OCI-LY3 (cell line): ENCODE data around the gene MINDY3.

ENCODE experiments used
- H2AFZ ChIP-seq: fragments of 200-600, 300-600 bp; shearing (Covaris generic); 2 replicates; pipeline ENCODE4 v1.6.0; 2014; ENCODE audit warnings: antibody characterized with exemption, low read depth, low read length
- H3K27ac ChIP-seq: fragments of 200-600, 300-600 bp; sonication (generic); 2 replicates; pipeline ENCODE4 v1.5.1; 2014; ENCODE audit warnings: mild to moderate bottlenecking, low read length, moderate library complexity, mixed read lengths
- H3K27me3 ChIP-seq: fragments of 200-600, 300-600 bp; sonication (generic); 2 replicates; pipeline ENCODE4 v1.6.1; 2014; ENCODE audit warnings: low read depth, low read length, mixed read lengths
- H3K36me3 ChIP-seq: fragments of 200-600, 300-600 bp; sonication (generic); replicated peaks from 2 replicates; pipeline ENCODE3; 2014; ENCODE audit warnings: low read depth, low read length, mixed read lengths
- H3K4me1 ChIP-seq: fragments of 300-600, 200-600 bp; sonication (generic); 2 replicates; pipeline ENCODE4 v1.6.1; 2014; ENCODE audit warnings: low read length, mixed read lengths
- H3K4me2 ChIP-seq: fragments of 200-600, 300-600 bp; sonication (generic); 2 replicates; pipeline ENCODE4 v1.6.1; 2014; ENCODE audit warnings: low read length, mixed read lengths
- H3K4me3 ChIP-seq: fragments of 300-600, 200-600 bp; sonication (generic); 2 replicates; pipeline ENCODE4 v1.5.1; 2014; ENCODE audit warnings: antibody characterized with exemption, mild to moderate bottlenecking, low read length, moderate library complexity
- H3K79me2 ChIP-seq: fragments of 300-600, 200-600 bp; shearing (Covaris generic); 2 replicates; pipeline ENCODE4 v1.6.1; 2014; ENCODE audit warnings: mild to moderate bottlenecking, low read length, mixed read lengths
- H3K9ac ChIP-seq: fragments of 300-600, 200-600 bp; shearing (Covaris generic); 2 replicates; pipeline ENCODE4 v1.6.0; 2014; ENCODE audit warnings: mild to moderate bottlenecking, low read length, moderate library complexity
- H3K9me3 ChIP-seq: fragments of 200-600, 300-600 bp; shearing (Covaris generic); 2 replicates; pipeline ENCODE4 v1.6.1; 2014; ENCODE audit warnings: low read length, mixed read lengths; ENCODE audit not compliant: insufficient read depth
- H4K20me1 ChIP-seq: fragments of 200-600, 300-600 bp; sonication (generic); 2 replicates; pipeline ENCODE4 v1.6.1; 2016; ENCODE audit warnings: low read length, mixed read lengths; ENCODE audit not compliant: insufficient read depth
- EZH2phosphoT487 ChIP-seq: fragments of 200-600 bp; shearing (Covaris generic); IDR thresholded peaks from 2 replicates; pipeline ENCODE4 v1.6.1; 2018; ENCODE audit warnings: antibody characterized with exemption, mixed run types, low read depth
- TF ChIP-seq, protein P1 (sequence below): fragments of 200-600, 300-600 bp; sonication (generic); IDR thresholded peaks from 2 replicates; pipeline ENCODE4 v1.5.1; 2014; ENCODE audit warnings: antibody characterized with exemption, low read length, low read depth

Gene MINDY3

DNA sequence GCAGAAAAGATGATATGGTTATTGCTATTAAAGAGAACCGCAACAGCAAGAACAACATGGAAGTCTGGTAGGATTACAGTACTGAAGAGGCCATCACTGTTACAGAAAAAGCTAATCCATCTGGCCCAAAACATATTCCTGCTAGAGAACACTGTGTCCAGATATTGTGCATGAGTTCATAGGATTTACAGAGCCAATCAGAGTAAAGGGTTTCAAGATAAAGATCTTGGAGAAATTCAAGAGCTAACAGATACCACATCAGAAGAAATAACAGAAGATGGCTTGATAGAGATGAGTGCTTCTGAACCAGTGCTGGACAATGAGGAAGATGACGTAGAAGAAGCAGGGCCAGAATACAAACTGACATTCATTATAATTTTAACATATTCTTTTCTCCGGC lies 58.7 kb downstream of the MINDY3 start:
- no peak overlapping the region for H3K27ac ChIP-seq
- H3K4me3 ChIP-seq: no peak overlapping the region
- H3K4me1 ChIP-seq: no peaks in the 10 kb centered on the region
- H3K27me3 ChIP-seq: no peaks in the 10 kb centered on the region
- H3K9me3 ChIP-seq: no peaks in the 10 kb centered on the region
- no peak overlapping the region for H2AFZ ChIP-seq
- no peak overlapping the region for H3K9ac ChIP-seq
- no peaks in the 10 kb centered on the region for H3K79me2 ChIP-seq
- no peak overlapping the region for H3K4me2 ChIP-seq
- H3K36me3 ChIP-seq: no peaks in the 10 kb centered on the region
- no peaks in the 10 kb centered on the region for H4K20me1 ChIP-seq
- no peak for TF ChIP-seq EZH2phosphoT487
- TF ChIP-seq, protein P1, sequence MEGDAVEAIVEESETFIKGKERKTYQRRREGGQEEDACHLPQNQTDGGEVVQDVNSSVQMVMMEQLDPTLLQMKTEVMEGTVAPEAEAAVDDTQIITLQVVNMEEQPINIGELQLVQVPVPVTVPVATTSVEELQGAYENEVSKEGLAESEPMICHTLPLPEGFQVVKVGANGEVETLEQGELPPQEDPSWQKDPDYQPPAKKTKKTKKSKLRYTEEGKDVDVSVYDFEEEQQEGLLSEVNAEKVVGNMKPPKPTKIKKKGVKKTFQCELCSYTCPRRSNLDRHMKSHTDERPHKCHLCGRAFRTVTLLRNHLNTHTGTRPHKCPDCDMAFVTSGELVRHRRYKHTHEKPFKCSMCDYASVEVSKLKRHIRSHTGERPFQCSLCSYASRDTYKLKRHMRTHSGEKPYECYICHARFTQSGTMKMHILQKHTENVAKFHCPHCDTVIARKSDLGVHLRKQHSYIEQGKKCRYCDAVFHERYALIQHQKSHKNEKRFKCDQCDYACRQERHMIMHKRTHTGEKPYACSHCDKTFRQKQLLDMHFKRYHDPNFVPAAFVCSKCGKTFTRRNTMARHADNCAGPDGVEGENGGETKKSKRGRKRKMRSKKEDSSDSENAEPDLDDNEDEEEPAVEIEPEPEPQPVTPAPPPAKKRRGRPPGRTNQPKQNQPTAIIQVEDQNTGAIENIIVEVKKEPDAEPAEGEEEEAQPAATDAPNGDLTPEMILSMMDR: no peak

DNA sequence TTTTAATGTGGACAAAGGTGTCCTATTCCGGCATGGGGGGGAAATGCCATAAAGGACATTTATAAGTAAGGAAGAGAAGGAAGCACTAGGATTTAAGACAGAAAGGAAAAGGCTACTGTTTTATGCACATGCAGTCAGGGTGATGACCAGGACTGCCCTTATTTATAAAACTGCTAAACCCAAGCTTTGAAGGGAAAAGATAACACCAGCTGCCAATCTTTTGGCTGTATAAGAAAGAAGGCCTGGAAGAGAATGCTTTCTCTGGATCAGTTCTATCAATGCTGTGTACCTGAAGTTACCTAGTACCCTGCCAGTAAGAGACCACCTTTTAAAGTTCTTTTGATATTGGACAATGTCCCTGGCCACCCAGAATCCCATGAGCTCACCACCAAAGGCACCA lies 59.2 kb downstream of the MINDY3 start:
- no peak overlapping the region for H3K9ac ChIP-seq
- H3K4me1 ChIP-seq: no peaks in the 10 kb centered on the region
- H2AFZ ChIP-seq: no peak overlapping the region
- H3K36me3 ChIP-seq: no peaks in the 10 kb centered on the region
- H3K4me2 ChIP-seq: no peak overlapping the region
- H3K79me2 ChIP-seq: no peaks in the 10 kb centered on the region
- no peaks in the 10 kb centered on the region for H3K9me3 ChIP-seq
- TF ChIP-seq, protein P1: no peak
- no peak for TF ChIP-seq EZH2phosphoT487
- H3K4me3 ChIP-seq: no peak overlapping the region
- H4K20me1 ChIP-seq: no peaks in the 10 kb centered on the region
- no peaks in the 10 kb centered on the region for H3K27me3 ChIP-seq
- H3K27ac ChIP-seq: no peak overlapping the region

DNA sequence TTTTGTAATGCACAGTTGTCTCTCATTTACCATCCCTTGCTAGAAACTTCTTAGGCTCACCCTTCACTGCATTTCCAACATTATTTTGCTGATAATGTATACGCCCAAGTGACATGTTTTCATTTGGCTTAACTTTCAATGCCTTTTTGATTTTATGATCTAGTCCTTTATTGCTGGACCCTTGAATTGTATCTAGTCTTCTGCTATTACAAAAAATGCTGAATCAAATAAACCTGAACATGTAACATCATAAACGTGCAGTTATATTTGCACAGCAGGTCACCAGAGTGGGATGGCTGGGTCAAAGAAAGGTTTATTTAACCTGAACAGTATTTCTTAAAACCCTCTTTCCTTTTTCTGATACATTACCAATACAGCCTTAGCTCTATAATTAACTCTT lies 63.0 kb downstream of the MINDY3 start:
- Histone ChIP-seq H3K27ac (no peak overlapping the region), H3K9ac (no peak overlapping the region), H2AFZ (no peak overlapping the region), H3K4me2 (no peak overlapping the region), H3K4me3 (no peak overlapping the region), H3K36me3 (no peaks in the 10 kb centered on the region), H3K27me3 (no peaks in the 10 kb centered on the region), H3K4me1 (no peaks in the 10 kb centered on the region), H4K20me1 (no peaks in the 10 kb centered on the region), H3K9me3 (no peaks in the 10 kb centered on the region), H3K79me2 (no peaks in the 10 kb centered on the region)
- no peak for TF ChIP-seq EZH2phosphoT487
- TF ChIP-seq, protein P1: no peak

DNA sequence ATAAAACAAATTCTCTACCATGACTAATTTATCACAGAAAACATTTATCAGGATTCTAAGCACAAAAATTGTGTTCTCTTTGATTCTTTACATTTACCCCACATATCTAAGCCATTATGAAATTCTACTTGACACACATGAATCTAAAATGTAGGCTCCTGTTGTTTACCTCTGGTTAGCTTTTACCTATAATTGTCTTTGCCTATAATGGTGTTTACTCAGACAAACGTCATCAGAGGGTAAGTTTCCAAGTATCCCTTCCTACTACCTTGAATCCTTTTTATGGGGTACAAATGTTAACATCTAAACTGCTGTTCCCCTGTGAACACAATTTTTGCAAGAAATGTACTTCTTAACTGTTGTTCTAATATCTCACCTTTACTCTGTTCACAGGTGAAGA lies 63.5 kb downstream of the MINDY3 start:
- Histone ChIP-seq H2AFZ (no peak overlapping the region), H3K4me1 (no peaks in the 10 kb centered on the region), H3K27ac (no peak overlapping the region), H3K9me3 (no peaks in the 10 kb centered on the region), H3K79me2 (no peaks in the 10 kb centered on the region), H3K27me3 (no peaks in the 10 kb centered on the region), H3K9ac (no peak overlapping the region), H3K4me3 (no peak overlapping the region), H4K20me1 (no peaks in the 10 kb centered on the region), H3K36me3 (no peaks in the 10 kb centered on the region), H3K4me2 (no peak overlapping the region)
- TF ChIP-seq, protein P1: no peak
- no peak for TF ChIP-seq EZH2phosphoT487
